MM.1S (cell line): ENCODE data around the gene ATP1A4.

Experiments
- DNase-seq: peaks from one replicate; pipeline ENCODE4 v3.0.0-alpha.2; 2015
- H2AFZ ChIP-seq: fragments of 300-600 bp; sonication (generic); 2 replicates; pipeline ENCODE4 v1.6.0; 2016; ENCODE audit warnings: antibody characterized with exemption, low read length
- H3F3A ChIP-seq: fragments of 300-600 bp; sonication (generic); 2 replicates; pipeline ENCODE4 v1.6.1; 2016; ENCODE audit warnings: mild to moderate bottlenecking, antibody characterized with exemption, low read length, moderate library complexity, mixed read lengths; ENCODE audit not compliant: insufficient read depth
- H3K27ac ChIP-seq: fragments of 300-600 bp; sonication (generic); 2 replicates; pipeline ENCODE4 v1.5.1; 2016; ENCODE audit warnings: mild to moderate bottlenecking, low read length
- H3K27me3 ChIP-seq: fragments of 300-600 bp; sonication (generic); replicated peaks from 2 replicates; pipeline ENCODE4 v1.6.0; 2016; ENCODE audit warnings: low read length; ENCODE audit not compliant: insufficient read depth
- H3K36me3 ChIP-seq: fragments of 300-600 bp; sonication (generic); replicated peaks from 2 replicates; pipeline ENCODE4 v1.6.1; 2016; ENCODE audit warnings: mild to moderate bottlenecking, low read length, mixed read lengths; ENCODE audit not compliant: insufficient read depth
- H3K4me1 ChIP-seq: fragments of 300-600 bp; sonication (generic); 2 replicates; pipeline ENCODE4 v1.6.1; 2016; ENCODE audit warnings: low read length, mixed read lengths
- H3K4me2 ChIP-seq: fragments of 300-600 bp; sonication (generic); 2 replicates; pipeline ENCODE4 v1.6.0; 2016; ENCODE audit warnings: low read depth, low read length
- H3K4me3 ChIP-seq: fragments of 300-600 bp; sonication (generic); 2 replicates; pipeline ENCODE4 v1.5.1; 2016; ENCODE audit warnings: low read length, mixed read lengths
- H3K79me2 ChIP-seq: fragments of 300-600 bp; sonication (generic); 2 replicates; pipeline ENCODE4 v1.6.1; 2016; ENCODE audit warnings: mixed run types, low read length, mixed read lengths
- H3K9ac ChIP-seq: fragments of 300-600 bp; sonication (generic); 2 replicates; pipeline ENCODE4 v1.6.1; 2016; ENCODE audit warnings: low read length, mixed read lengths
- H3K9me2 ChIP-seq: fragments of 300-600 bp; sonication (generic); replicated peaks from 2 replicates; pipeline ENCODE4 v1.6.1; 2016; ENCODE audit warnings: mild to moderate bottlenecking, low read length, mixed read lengths; ENCODE audit not compliant: insufficient read depth
- H3K9me3 ChIP-seq: fragments of 300-600 bp; sonication (generic); replicated peaks from 2 replicates; pipeline ENCODE4 v1.6.1; 2016; ENCODE audit warnings: mild to moderate bottlenecking, low read length, mixed read lengths; ENCODE audit not compliant: insufficient read depth
- H4K20me1 ChIP-seq: fragments of 300-600 bp; sonication (generic); 2 replicates; pipeline ENCODE4 v1.6.1; 2016; ENCODE audit warnings: mild to moderate bottlenecking, low read length, moderate library complexity, mixed read lengths; ENCODE audit not compliant: insufficient read depth
- CTCF ChIP-seq: fragments of 300-600 bp; sonication (generic); IDR thresholded peaks from 2 replicates; pipeline ENCODE4 v1.5.1; 2016; ENCODE audit warnings: antibody characterized with exemption, low read length, mixed read lengths
- EZH2 ChIP-seq: fragments of 300-600 bp; sonication (generic); optimal IDR thresholded peaks from 2 replicates; pipeline ENCODE3; 2017; ENCODE audit warnings: low read depth, mild to moderate bottlenecking, antibody characterized with exemption, low read length, mixed read lengths
- EZH2phosphoT487 ChIP-seq: fragments of 300-600 bp; sonication (generic); IDR thresholded peaks from 2 replicates; pipeline ENCODE4 v1.6.1; 2018; ENCODE audit warnings: antibody characterized with exemption, low read length

The ATP1A4 gene

GRCh38 chr1:160114085-160114484, 37.3 kb upstream of the ATP1A4 start:
- no peak for DNase-seq
- Histone ChIP-seq H3K27me3 (peaks cover 7% of the 10 kb centered on the region; the same call in 1 of the 2 replicates), H3K36me3 (no peaks in the 10 kb centered on the region), H3K9me3 (no peaks in the 10 kb centered on the region), H3K4me2 (no peak overlapping the region), H3K9ac (no peak overlapping the region), H3K4me3 (no peak overlapping the region), H3F3A (no peaks in the 10 kb centered on the region), H3K79me2 (no peaks in the 10 kb centered on the region), H3K4me1 (no peaks in the 10 kb centered on the region), H3K9me2 (no peaks in the 10 kb centered on the region), H4K20me1 (no peaks in the 10 kb centered on the region), H2AFZ (no peak overlapping the region), H3K27ac (no peak overlapping the region)
- TF ChIP-seq EZH2phosphoT487 (no peak), EZH2 (no peak), CTCF (no peak)

GRCh38 chr1:160115545-160116282, 35.7 kb upstream of the ATP1A4 start, which contains the start of gene ATP1A2:
ATP1A2 (plus strand) TSS chr1:160115759; CDS start chr1:160115862, 103 bp downstream.
- H3F3A ChIP-seq, result no peaks in the 10 kb centered on the region
- no peak for DNase-seq
- H3K9me2 ChIP-seq, result no peaks in the 10 kb centered on the region
- no peak for TF ChIP-seq CTCF
- TF ChIP-seq EZH2, result no peak
- TF ChIP-seq EZH2phosphoT487, result no peak
- H4K20me1 ChIP-seq, result no peaks in the 10 kb centered on the region
- H3K79me2 ChIP-seq, result no peaks in the 10 kb centered on the region
- no peaks in the 10 kb centered on the region for H3K36me3 ChIP-seq
- peaks cover 7% of the 10 kb centered on the region; the same call in 1 of the 2 replicates for H3K27me3 ChIP-seq
- H2AFZ ChIP-seq, result no peak within 1 kb of the TSS
- H3K9ac ChIP-seq, result no peak within 1 kb of the TSS
- no peaks in the 10 kb centered on the region for H3K9me3 ChIP-seq
- H3K4me3 ChIP-seq, result no peak within 1 kb of the TSS
- no peak within 1 kb of the TSS for H3K27ac ChIP-seq
- H3K4me1 ChIP-seq, result no peaks in the 10 kb centered on the region
- no peak within 1 kb of the TSS for H3K4me2 ChIP-seq

GRCh38 chr1:160116283-160117147, 34.9 kb upstream of the ATP1A4 start:
- H3K4me3 ChIP-seq, result no peak overlapping the region
- DNase-seq, result no peak
- peaks cover 7% of the 10 kb centered on the region; the same call in 1 of the 2 replicates for H3K27me3 ChIP-seq
- H4K20me1 ChIP-seq, result no peaks in the 10 kb centered on the region
- H3K27ac ChIP-seq, result no peak overlapping the region
- TF ChIP-seq CTCF (no peak), EZH2 (no peak), EZH2phosphoT487 (no peak)
- no peaks in the 10 kb centered on the region for H3K4me1 ChIP-seq
- no peak overlapping the region for H3K9ac ChIP-seq
- no peaks in the 10 kb centered on the region for H3F3A ChIP-seq
- H3K9me3 ChIP-seq, result no peaks in the 10 kb centered on the region
- H3K4me2 ChIP-seq, result no peak overlapping the region
- no peak overlapping the region for H2AFZ ChIP-seq
- no peaks in the 10 kb centered on the region for H3K9me2 ChIP-seq
- H3K36me3 ChIP-seq, result no peaks in the 10 kb centered on the region
- H3K79me2 ChIP-seq, result no peaks in the 10 kb centered on the region
